GM21528 (cell line): ENCODE measurements around the gene NFKBIB.

Experiments used
- ATAC-seq: cut with Tn5 transposase; IDR thresholded peaks from one replicate; pipeline ENCODE4 v1.9.1; 2021; ENCODE audit warnings: mild to moderate bottlenecking, moderate library complexity; ENCODE audit not compliant: unreplicated experiment, low FRiP score

NFKBIB gene

DNA sequence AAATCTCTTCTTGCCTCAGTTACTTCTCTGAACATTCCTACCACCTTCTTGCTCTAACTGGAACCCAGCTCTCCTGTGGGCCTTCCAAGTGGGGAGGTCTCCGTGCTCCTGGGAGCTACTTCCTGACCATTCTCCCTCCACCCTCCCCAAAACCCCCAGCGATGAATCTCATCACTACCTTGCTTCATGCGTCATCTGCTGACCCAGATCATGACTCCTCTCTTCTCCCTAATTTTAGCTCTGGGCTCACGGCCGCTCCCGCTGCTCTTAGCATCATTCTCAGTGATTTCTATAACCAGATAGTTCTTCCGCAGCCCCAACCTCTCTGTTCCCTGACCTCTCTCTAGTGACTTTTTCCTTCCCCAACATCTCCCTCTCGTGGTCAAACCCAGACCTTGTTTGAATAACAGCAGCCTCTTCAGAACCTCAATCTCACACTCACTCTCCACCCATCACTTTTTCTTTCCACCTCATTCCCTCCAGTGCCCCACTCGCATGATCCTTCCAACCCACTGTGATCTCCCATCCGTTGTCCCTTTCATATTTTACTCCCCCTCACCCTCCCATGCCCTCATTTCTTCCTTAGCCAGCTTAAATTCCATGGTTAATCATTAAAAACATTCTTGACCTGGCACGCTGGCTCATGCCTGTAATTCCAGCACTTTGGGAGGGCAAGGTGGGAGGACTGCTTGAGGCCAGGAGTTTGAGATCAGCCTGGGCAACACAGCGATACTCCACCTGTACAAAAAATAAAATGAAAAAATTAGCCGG, 52.8 kb downstream of the NFKBIB start:
- ATAC-seq, result no peak

DNA sequence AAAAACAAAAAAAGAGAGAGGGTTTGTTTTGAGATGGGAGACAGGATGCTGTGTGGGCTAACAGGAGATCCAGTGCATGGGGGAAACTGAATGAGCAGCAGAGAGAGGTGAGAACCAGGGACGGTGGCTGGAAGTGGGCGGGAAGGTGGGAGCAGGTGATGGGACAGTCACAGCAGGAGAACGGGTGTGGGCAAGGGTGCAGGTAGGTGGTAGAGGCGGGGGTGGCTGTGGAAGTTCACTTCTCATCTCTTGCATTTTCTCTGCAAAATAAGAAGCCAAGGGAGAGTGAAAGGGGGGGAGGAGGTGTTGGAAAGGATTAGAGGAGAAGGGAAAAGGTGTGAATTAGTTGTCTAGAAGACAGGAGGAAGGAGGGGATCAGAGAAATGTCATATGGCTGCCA, 53.9 kb downstream of the NFKBIB start:
- no peak for ATAC-seq

DNA sequence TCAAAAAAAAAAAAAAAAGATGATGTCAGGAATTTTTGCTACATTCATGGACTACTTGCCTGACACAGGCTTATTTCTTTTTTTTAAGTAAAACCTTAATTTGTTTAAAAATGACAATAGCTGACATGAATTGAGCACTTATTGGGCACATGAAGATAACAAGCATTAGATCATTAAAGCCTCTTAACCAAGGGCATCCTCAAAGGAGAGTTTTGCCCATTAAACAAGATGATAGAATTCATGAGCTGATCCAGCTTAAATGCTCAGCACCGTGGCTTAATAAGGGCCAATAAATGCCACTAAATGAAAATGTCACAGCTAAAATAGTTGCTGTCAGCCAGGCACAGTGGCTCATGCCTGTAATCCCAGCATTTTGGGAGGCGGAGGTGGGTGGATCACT, 56.5 kb downstream of the NFKBIB start:
- ATAC-seq, result no peak

DNA sequence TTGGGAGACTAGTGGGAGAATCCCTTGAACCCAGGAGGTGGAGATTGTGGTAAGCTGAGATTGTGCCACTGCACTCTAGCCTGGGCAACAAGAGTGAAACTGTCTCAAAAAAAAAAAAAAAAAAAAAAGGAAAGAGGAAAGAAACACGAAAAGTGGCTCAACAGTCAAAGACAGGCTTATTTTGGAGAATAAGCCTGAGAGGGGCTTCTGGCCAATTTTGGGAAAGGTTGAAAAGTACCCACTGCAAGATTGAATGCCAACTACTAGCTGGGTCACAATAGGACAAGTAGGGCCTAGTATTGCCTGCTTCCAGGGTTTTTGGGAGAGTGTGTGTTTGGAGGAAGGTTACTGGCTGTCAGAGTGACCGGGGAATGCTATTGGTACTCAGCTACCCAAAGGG, 58.5 kb downstream of the NFKBIB start:
- no peak for ATAC-seq
